ENCODE results near the gene MAB21L1.
A peak's percentile ranks its signal among the peaks of the same experiment; 100 is the strongest.

MAB21L1 gene

DNA sequence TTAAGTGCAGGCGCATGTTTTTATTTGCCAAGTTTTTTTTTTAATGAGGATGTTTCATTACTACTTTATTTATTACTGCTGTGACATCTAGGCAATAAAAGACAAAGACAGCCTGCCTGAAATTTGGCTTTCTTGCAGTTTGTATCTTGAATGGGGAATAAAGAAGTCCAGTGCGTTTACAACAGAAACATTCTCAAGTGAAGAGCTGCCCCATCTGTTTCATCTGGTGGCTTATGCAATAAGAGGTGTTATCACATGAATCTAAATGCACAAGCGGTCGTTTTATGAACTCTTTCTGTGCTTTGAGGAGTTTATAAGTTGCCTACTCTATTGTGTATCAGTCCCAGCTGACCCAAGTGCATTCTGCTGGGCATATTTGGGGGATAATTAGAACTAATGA, 12.6 kb upstream of the MAB21L1 start:
- no peak overlapping the region for H3K4me3 Mint-ChIP-seq
- no peak overlapping the region for H3K27ac Mint-ChIP-seq
- peaks cover 3% of the 10 kb centered on the region for H3K9me3 Mint-ChIP-seq
- H3K4me1 Mint-ChIP-seq (ENCODE audit: low read depth) = no peaks in the 10 kb centered on the region
- H3K36me3 Mint-ChIP-seq (ENCODE audit: low read depth) = no peaks in the 10 kb centered on the region
- no peak for DNase-seq
- no peaks in the 10 kb centered on the region for H3K27me3 Mint-ChIP-seq

DNA sequence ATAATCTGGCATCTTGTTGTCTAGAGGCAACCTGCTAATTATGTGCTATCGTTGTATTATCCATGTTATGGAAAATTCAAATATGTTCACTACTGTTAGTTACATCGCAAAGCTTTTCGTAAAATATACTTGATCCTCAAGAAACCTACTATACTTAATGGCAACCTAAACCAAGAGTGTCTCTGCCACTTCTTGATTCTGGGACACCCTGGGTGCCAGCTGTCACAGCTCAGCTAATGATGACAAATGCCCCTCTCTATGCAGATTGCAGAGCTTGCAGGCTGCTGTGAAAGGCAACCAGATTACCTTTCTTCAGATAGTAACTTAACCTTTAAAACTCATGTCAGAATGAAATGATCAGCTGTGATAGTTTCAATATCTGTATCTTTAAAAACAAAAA, 8.9 kb upstream of the MAB21L1 start:
- no peaks in the 10 kb centered on the region for H3K36me3 Mint-ChIP-seq (ENCODE audit: low read depth)
- no peak overlapping the region for H3K4me3 Mint-ChIP-seq
- H3K27ac Mint-ChIP-seq = no peak overlapping the region
- no peaks in the 10 kb centered on the region for H3K27me3 Mint-ChIP-seq
- H3K4me1 Mint-ChIP-seq (ENCODE audit: low read depth) = no peaks in the 10 kb centered on the region
- H3K9me3 Mint-ChIP-seq = no peaks in the 10 kb centered on the region
- DNase-seq = no peak

DNA sequence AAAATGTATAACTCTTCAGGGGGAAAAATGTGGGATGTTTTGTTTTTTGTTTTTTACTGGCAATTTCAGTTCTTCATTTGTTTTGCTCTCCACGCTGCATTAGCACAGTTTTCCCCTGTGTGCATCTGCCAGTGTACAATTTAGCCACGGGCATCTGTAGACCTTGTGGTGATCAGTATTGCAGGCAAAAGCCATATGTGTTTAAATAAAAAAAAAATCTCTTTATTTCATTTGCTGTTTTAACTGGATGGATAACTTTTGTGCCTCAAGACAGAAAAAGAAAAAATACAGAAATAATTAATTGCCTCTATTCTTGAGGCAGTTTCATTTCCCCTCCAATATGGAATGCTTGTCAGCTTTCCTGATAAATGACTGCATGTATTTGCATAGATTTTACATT, 7.9 kb upstream of the MAB21L1 start:
- DNase-seq = no peak
- Mint-ChIP-seq H3K4me3 (no peak overlapping the region), H3K9me3 (no peaks in the 10 kb centered on the region), H3K36me3 (ENCODE audit: low read depth) (no peaks in the 10 kb centered on the region), H3K27ac (no peak overlapping the region), H3K4me1 (ENCODE audit: low read depth) (no peaks in the 10 kb centered on the region), H3K27me3 (peaks cover 3% of the 10 kb centered on the region)

DNA sequence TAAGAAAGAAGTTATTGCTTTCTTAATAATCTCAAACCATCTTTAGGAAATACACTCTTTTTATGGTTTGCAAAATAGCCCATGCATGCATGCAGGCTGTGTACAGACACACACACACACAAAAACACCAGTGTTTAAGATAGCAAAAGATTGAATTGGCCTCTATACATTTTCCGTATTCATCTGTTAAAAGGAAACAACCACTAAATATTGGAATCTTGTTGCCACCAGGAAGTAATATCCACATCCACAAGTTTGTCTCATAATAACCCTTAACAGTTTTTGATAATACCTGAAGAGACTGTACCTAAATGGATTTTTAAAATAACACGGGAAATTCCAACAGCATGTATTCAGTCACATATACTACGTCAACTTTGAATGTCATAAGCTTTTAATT, 7.3 kb upstream of the MAB21L1 start:
- H3K36me3 Mint-ChIP-seq (ENCODE audit: low read depth) = no peaks in the 10 kb centered on the region
- H3K4me1 Mint-ChIP-seq (ENCODE audit: low read depth) = peaks cover under 1% of the 10 kb centered on the region
- no peaks in the 10 kb centered on the region for H3K9me3 Mint-ChIP-seq
- H3K27me3 Mint-ChIP-seq = peaks cover 9% of the 10 kb centered on the region
- no peak overlapping the region for H3K4me3 Mint-ChIP-seq
- no peak overlapping the region for H3K27ac Mint-ChIP-seq
- DNase-seq = no peak

DNA sequence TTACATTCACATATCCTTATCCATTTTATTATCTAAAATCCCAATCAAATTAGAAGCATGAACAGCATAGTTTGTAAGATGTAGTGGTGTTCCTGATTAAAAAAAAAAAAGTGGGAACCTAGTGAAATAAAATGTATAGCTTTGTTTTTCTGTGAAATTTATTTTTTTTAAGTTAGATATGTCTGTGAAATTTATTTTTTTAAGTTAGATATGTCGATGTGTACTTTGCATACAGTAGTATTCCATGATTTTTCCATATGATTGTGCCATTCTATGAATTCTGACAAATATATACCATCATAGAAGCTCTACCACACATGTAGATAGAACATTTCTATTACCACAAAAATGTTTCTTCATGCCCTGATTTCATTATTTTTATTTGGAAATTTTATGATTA, 6.0 kb upstream of the MAB21L1 start:
- Mint-ChIP-seq H3K4me3 (no peak overlapping the region), H3K27ac (no peak overlapping the region), H3K36me3 (ENCODE audit: low read depth) (no peaks in the 10 kb centered on the region), H3K9me3 (no peaks in the 10 kb centered on the region), H3K27me3 (peaks cover 21% of the 10 kb centered on the region), H3K4me1 (ENCODE audit: low read depth) (peaks cover 9% of the 10 kb centered on the region)
- no peak for DNase-seq

DNA sequence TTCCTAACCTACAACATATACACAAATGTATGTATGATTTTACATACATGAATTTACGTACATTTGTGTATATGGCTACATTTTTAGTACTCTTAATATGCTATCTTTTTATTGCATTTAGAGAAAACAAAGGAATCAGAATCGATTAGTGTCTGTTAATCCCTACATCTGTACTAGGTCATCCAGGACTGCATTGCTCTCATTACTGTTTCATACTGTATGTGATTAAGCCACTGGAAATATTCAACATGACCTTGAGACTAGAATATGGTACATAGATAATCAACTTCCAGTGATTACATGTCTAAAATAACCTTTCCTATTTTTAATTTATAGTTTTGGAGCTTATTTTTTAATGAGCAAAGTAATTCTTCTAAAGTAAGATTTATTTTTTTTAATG, 5.3 kb upstream of the MAB21L1 start:
- Mint-ChIP-seq H3K4me3 (no peak overlapping the region), H3K9me3 (no peaks in the 10 kb centered on the region), H3K4me1 (ENCODE audit: low read depth) (peaks cover 13% of the 10 kb centered on the region), H3K27ac (no peak overlapping the region), H3K36me3 (ENCODE audit: low read depth) (no peaks in the 10 kb centered on the region), H3K27me3 (peaks cover 29% of the 10 kb centered on the region)
- no peak for DNase-seq

DNA sequence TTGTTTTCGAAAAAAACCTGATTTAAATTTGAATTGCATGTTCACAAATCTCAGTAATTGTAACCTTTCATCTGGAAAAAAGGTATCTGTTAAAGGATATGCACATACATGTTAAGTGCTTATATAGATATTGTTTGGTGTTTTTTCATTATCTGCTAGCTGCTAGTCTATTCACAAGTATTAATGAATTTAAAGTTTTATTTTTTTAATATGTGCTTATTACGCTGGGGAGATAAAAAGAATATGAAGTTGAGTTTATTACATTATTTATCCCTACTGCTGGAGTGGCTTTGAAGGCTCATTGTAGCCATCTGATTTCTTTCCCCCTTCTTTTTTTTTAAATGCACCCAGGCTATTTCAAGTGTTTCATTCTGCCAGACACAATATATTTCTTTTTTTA, 3.9 kb upstream of the MAB21L1 start:
- H3K9me3 Mint-ChIP-seq = no peaks in the 10 kb centered on the region
- DNase-seq = no peak
- peaks cover 43% of the 10 kb centered on the region for H3K27me3 Mint-ChIP-seq
- no peak overlapping the region for H3K27ac Mint-ChIP-seq
- no peak overlapping the region for H3K4me3 Mint-ChIP-seq
- H3K4me1 Mint-ChIP-seq (ENCODE audit: low read depth) = peaks cover 27% of the 10 kb centered on the region
- H3K36me3 Mint-ChIP-seq (ENCODE audit: low read depth) = no peaks in the 10 kb centered on the region

DNA sequence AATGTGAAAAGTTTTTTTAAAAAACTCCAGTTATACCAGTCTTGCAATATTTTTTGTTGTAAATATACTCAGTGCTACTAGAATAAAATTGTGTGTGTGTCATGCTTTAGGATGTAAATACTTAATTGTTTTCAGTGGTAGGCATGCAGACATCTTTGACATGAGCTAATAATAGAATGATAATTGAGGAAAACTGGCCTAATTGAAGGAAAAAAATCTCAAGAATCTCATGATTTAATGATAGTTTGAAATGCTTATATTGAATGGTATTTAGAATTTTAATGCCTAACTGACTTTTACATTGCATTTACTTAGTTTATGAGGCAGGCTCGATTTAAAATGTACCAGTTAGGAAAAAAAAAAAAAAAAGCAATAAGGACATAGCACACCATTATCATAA, 3.2 kb upstream of the MAB21L1 start:
- peaks cover 29% of the 10 kb centered on the region for H3K4me1 Mint-ChIP-seq (ENCODE audit: low read depth)
- H3K9me3 Mint-ChIP-seq = no peaks in the 10 kb centered on the region
- DNase-seq = no peak
- no peak overlapping the region for H3K4me3 Mint-ChIP-seq
- no peaks in the 10 kb centered on the region for H3K36me3 Mint-ChIP-seq (ENCODE audit: low read depth)
- no peak overlapping the region for H3K27ac Mint-ChIP-seq
- H3K27me3 Mint-ChIP-seq = peaks cover 50% of the 10 kb centered on the region

DNA sequence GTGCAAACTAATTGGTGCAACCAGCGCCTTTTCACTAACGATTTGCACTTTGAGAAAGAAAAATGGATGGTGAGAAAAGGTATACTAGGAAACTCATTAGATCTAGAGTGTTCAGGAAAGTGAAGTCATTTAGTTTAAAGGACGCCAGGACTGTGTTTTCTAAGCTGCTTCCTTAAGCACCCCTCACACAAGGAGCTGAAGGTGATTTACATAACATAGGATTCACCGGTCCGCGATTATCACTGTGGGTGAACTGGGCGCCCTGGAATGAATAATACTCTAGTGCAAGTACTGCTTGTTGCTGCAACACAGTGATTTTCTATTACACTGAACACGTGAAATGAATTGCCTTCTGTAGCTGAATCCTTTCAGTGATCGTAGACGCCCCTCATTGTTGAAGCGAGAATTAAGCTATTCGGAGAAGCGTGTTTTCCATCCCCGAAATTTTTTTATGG, 2.6 kb upstream of the MAB21L1 start:
- peaks cover 29% of the 10 kb centered on the region for H3K4me1 Mint-ChIP-seq (ENCODE audit: low read depth)
- H3K27ac Mint-ChIP-seq = no peak overlapping the region
- no peak overlapping the region for H3K4me3 Mint-ChIP-seq
- H3K9me3 Mint-ChIP-seq = peaks cover 2% of the 10 kb centered on the region
- DNase-seq = no peak
- no peaks in the 10 kb centered on the region for H3K36me3 Mint-ChIP-seq (ENCODE audit: low read depth)
- H3K27me3 Mint-ChIP-seq = peaks cover 54% of the 10 kb centered on the region

DNA sequence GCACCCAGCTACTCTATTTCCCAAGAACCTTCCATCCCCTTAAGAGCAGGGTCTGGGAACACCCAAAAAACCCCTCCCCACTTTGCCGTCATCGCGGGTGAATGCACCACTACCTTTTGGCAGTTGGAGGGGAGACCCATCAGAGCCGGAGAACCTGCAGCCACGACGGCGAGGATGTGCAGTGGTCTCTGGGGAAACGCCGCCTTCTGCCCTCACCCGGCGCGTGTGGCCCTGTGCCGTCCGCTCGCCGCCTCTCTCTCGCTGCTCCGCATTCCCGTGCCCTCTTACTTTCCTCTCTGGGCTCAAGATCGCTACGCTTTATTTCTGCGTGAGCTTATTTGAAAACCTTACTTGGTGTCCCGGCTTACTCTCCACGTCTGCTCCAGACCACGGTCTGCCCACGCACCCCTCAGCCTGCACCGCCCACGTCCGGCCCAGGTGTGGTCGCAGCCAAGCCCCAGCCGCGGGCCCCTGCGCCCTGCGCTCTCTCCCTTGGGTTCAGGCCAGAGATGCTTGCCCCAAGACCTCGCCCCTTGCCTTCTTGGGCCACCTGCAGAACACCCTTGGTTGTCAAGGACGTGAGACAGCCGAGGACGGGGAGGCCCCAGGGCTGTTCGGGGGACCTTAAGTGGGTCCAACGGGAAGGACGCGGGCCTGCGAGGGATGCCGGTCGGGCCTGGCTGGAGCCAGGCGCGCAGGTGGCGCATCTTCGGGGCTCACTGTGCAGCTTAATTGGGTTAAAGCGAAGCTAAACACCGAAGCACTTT, 2.0 kb upstream of the MAB21L1 start:
- Mint-ChIP-seq H3K4me3 (no peak overlapping the region), H3K36me3 (ENCODE audit: low read depth) (no peaks in the 10 kb centered on the region), H3K27ac (no peak overlapping the region), H3K4me1 (ENCODE audit: low read depth) (peaks cover 29% of the 10 kb centered on the region), H3K9me3 (peaks cover 2% of the 10 kb centered on the region), H3K27me3 (peaks cover 59% of the 10 kb centered on the region)
- DNase-seq = no peak

DNA sequence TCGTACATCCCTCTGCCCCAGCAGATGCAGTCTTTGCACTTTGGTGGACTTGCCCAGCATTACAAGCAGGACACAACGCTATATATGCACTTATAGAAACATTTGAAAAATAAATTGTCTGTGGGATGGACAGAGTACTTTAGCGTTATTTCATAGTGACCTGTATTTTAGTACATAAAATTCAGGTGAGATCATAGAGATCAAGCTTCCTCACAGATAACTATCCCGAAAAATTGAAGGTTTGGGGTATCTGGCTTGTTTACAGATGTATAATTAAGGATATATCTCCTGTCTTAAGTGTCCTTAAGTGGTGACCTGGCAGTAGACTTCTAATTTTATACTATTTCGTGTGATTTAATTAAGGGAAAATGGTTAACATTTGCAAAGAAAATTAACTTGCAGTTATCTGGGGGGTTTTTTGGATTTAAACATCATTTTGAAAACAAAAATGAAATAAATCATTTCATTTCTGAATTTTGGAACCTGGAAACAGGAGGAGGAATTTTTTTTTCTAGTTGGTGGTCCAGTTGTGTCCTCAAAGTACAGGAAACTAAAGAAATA, 977 bp upstream of the MAB21L1 start:
- Mint-ChIP-seq H3K4me1 (ENCODE audit: low read depth) (peaks cover 29% of the 10 kb centered on the region), H3K9me3 (peaks cover 2% of the 10 kb centered on the region), H3K4me3 (no peak overlapping the region), H3K27me3 (peaks cover 61% of the 10 kb centered on the region), H3K27ac (no peak overlapping the region), H3K36me3 (ENCODE audit: low read depth) (no peaks in the 10 kb centered on the region)
- no peak for DNase-seq

DNA sequence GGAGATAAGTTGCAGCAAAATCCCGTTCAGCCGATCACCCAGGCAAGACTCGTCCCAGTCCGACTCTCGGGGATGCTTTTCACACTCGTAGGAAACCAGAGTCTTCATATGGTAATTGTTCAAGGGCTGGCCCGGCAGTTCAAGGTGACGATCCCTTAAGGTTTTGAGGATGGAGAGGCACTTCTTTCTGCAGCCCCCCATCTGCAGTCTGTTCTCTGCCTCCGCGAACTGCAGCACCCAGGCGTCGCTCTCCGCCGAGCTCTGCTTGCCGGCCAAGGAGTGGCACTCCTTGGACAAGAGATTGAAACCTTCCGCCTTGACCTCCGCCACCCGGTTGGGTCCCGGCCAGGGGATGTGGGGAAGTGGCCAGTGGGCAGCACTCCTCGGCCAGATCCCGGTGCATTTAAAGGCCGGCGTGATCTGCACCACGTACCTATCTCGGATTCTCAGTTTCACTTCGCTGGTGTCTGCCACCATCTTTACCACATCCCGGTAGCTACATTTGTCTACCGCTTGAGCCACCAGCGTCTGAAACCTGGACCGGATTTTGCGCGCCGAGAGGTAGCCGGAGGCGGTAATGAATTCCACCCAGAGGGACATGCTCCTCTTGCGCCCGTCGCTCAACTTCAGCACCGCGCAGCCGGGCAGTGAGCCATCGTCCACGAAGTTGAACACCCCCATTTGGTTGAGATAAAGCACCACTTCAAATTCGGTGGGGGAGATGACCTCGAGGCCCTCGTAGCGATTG, 1.1 kb downstream of the MAB21L1 start:
- H3K9me3 Mint-ChIP-seq = peaks cover 6% of the 10 kb centered on the region
- H3K36me3 Mint-ChIP-seq (ENCODE audit: low read depth) = no peaks in the 10 kb centered on the region
- DNase-seq = no peak
- H3K4me1 Mint-ChIP-seq (ENCODE audit: low read depth) = peaks cover 39% of the 10 kb centered on the region
- peaks cover 82% of the 10 kb centered on the region for H3K27me3 Mint-ChIP-seq
- H3K27ac Mint-ChIP-seq = no peak overlapping the region
- H3K4me3 Mint-ChIP-seq = peak overlapping the region; percentile 74

DNA sequence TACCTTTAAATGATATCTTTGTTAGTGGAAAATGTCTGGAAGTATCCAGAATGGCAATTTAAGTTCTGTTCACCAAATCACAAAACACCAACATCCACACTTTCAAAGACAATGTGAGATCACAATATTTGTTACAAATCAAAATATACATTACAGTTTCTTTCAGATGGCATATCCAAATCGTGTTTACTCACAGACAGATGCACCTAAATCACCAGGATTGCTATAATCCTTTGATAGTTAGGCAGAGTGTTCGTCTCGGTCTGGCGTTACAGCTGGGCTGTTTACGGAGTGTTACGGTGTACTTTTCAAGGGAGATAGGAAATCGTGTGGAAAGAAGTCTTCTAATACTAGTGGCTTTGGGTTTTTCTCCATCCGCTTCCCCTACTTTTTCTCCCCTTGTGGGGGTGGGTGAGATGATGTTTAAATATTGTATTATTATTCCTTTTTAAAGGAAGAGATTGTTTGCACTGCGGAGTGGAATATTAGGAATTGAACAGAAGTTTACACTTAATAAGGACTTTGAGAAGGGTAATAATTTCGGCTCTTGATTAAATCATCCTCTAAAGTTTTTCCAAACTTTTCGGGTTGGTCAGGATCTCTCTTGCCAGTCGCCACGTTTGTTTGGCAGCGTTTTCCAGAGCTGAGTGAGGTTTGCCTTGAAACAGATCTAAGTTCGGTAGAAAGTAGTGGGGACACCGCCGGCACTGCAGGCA, 1.8 kb downstream of the MAB21L1 start:
- Mint-ChIP-seq H3K27me3 (peaks cover 87% of the 10 kb centered on the region), H3K27ac (no peak overlapping the region), H3K4me3 (peak overlapping the region; percentile 74), H3K4me1 (ENCODE audit: low read depth) (peaks cover 39% of the 10 kb centered on the region), H3K36me3 (ENCODE audit: low read depth) (no peaks in the 10 kb centered on the region), H3K9me3 (peaks cover 11% of the 10 kb centered on the region)
- no peak for DNase-seq

DNA sequence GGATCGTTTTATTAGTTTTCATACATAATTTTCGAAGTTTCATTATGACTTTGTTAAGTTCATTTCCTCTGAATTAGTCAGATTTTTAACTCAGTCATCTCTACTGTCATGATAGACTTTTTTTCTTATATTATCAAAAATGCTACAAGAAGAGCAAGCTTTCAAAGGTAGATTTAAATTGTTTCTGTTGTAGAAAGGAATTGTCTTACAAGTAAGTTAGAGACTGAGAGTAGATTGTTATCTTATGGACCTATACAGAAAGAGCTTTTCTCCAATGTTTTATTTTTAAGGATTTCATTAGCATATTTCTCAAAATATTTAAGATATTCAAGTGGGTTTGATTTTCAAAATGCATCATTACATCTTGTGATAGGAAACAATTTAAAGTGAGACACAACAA, 2.7 kb downstream of the MAB21L1 start:
- H3K27me3 Mint-ChIP-seq = peaks cover 86% of the 10 kb centered on the region
- H3K27ac Mint-ChIP-seq = no peak overlapping the region
- no peaks in the 10 kb centered on the region for H3K36me3 Mint-ChIP-seq (ENCODE audit: low read depth)
- H3K4me1 Mint-ChIP-seq (ENCODE audit: low read depth) = peaks cover 39% of the 10 kb centered on the region
- no peak for DNase-seq
- no peak overlapping the region for H3K4me3 Mint-ChIP-seq
- H3K9me3 Mint-ChIP-seq = peaks cover 11% of the 10 kb centered on the region

All from activated T-cell treated with anti-CD3 and anti-CD28 coated beads, Interleukin-2, amount 50 U/mL, for 24 hours (primary cell).